DMS 273 (cell line): ENCODE results near the gene CEACAM20.
"Not testable (repeated sequence)": the region's sequence is repeated elsewhere in the genome, so short reads cannot be mapped to it uniquely, and the experiment has no call there.

Experiments used
- DNase-seq: peaks from one replicate; lab custom pipeline; 2025; ENCODE audit not compliant: unreplicated experiment; lab: John Stamatoyannopoulos, UW

Gene CEACAM20

DNA sequence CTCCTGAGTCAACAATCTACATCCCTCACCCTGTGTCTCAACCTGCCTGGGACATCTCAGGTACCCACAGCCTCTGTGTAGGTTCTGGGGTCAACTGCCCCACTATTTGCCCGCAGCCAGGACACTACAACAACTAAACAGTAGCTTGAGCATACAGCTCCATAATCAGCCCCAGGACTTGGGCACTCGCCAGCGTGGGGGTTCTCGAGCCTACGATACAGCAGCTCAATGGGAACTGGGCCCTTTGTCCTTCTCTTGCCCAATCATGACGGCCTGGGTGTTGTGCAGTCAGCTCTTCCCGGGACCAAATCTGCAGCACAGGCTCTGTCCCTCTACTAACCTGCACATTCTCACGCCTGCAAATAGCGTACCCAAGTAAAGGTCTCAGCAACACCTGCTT is 30.5 kb downstream of the CEACAM20 start:
- peak; percentile 25 for DNase-seq

GRCh38 chr19:44496711-44497110 is 32.8 kb downstream of the CEACAM20 start:
- DNase-seq = no peak

DNA sequence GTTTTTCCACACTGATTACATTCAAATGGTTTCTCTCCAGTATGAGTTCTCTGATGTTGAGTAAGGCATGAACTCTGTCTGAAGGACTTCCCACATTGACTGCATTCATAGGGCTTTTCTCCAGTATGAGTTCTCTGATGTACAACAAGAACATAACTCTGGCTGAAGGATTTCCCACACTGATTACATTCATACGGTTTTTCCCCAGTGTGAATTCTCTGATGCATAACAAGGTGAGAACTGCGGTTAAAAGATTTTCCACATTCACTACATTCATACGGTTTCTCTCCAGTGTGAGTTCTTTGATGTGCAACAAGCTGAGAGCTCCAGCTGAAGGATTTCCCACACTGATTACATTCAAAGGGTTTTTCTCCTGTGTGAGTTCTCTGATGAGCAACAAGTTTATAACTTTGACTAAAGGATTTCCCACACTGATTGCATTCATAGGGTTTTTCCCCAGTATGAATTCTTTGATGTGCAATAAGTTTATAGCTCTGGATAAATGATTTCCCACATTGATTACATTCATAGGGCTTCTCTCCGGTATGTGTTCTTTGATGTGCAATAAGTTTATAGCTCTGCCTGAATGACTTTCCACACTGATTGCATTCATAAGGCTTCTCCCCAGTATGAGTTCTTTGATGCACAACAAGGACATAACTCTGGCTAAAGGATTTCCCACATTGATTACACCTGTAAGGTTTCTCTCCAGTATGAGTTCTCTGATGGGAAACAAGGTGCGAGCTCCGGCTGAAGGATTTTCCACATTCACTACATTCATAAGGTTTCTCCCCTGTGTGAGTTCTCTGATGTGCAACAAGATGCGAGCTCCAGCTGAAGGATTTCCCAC is 52.7 kb downstream of the CEACAM20 start:
- DNase-seq = peak; percentile 55

DNA sequence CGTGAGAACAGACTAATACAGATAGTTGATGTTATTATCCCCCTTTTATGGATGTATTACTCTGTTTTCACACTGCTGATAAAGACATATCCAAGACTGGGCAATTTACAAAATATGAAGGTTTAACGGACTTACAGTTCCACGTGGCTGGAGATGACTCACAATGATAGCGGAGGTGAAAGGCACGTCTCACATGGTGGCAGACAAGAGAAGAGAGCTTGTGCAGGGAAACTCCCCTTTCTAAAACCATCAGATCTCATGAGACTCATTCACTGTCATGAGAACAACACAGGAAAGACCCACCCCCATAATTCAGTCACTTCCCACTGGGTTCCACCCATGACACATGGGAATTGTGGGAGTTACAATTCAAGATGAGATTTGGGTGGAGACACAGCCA is 60.7 kb downstream of the CEACAM20 start:
- DNase-seq = not testable (repeated sequence)

- not testable (repeated sequence) for DNase-seq
These were observed 66.7 kb downstream of the CEACAM20 start for GRCh38 chr19:44462600-44463286.
